ENCODE data around the gene PACS2.

DNA sequence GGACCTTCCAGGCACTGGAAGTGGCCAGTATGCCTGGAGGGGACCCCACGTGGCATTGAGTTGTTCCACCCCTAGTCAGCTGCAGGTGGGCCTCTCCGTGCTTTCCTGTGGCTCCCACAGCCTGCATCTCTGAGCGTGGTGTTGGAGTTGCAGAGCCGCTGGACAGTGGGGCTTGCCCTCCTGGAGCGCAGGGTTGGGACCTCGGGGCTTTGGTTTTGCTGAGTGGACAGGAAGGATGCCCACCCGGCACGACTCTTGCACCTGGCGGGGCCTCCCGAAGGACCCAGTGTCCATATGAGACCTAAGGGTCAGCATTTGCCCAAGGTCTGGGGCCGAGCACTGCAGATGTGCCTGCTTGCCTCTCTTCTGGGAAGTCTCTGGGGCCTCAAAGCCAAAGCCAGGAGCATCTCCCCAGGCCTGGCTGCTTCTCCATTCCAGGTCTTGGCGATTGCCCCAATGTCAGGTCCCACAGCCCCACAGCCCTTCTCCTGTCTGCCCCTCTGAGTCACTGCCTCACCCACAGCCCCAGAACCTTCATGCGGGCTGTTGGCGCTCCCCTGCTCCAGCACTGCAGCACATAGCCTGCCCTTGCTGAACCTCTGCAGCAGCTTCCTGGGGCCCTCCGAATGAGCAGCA, 1.5 kb downstream of the PACS2 start:
- TF ChIP-seq, protein P1, sequence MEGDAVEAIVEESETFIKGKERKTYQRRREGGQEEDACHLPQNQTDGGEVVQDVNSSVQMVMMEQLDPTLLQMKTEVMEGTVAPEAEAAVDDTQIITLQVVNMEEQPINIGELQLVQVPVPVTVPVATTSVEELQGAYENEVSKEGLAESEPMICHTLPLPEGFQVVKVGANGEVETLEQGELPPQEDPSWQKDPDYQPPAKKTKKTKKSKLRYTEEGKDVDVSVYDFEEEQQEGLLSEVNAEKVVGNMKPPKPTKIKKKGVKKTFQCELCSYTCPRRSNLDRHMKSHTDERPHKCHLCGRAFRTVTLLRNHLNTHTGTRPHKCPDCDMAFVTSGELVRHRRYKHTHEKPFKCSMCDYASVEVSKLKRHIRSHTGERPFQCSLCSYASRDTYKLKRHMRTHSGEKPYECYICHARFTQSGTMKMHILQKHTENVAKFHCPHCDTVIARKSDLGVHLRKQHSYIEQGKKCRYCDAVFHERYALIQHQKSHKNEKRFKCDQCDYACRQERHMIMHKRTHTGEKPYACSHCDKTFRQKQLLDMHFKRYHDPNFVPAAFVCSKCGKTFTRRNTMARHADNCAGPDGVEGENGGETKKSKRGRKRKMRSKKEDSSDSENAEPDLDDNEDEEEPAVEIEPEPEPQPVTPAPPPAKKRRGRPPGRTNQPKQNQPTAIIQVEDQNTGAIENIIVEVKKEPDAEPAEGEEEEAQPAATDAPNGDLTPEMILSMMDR (conservative IDR thresholded peaks at IDR 0.05; ENCODE audit: low read length), result no peak
- TF ChIP-seq EZH2phosphoT487 (IDR thresholded peaks at IDR 0.05; ENCODE audit: borderline replicate concordance), result no peak
